ENCODE measurements around the gene HBG2.
"Not testable (repeated sequence)": the region's sequence is repeated elsewhere in the genome, so short reads cannot be mapped to it uniquely, and the experiment has no call there.

HBG2 gene

GRCh38 chr11:5250543-5251204, 3.9 kb downstream of the HBG2 start:
- no peak for DNase-seq

- not testable (repeated sequence) for DNase-seq
Measured at GRCh38 chr11:5249807-5250396, 4.7 kb downstream of the HBG2 start, which contains the start of gene HBG1. Gene HBG1, minus strand, starts transcription at chr11:5249857. Its CDS starts 53 bp downstream, at chr11:5249804.

GRCh38 chr11:5248498-5248897, 6.1 kb downstream of the HBG2 start:
- not testable (repeated sequence) for DNase-seq

GRCh38 chr11:5247472-5248192, 6.9 kb downstream of the HBG2 start:
- no peak for DNase-seq

GRCh38 chr11:5246772-5247471, 7.7 kb downstream of the HBG2 start:
- DNase-seq: no peak

GRCh38 chr11:5245155-5245554, 9.4 kb downstream of the HBG2 start:
- no peak for DNase-seq

GRCh38 chr11:5243816-5244180, 10.8 kb downstream of the HBG2 start:
- DNase-seq: no peak

- no peak for DNase-seq
Measured at GRCh38 chr11:5242933-5243815, 11.4 kb downstream of the HBG2 start.

GRCh38 chr11:5242208-5242607, 12.4 kb downstream of the HBG2 start:
- DNase-seq: no peak

- DNase-seq: no peak
Measured at GRCh38 chr11:5241458-5241857, 13.1 kb downstream of the HBG2 start.

- no peak for DNase-seq
Measured at GRCh38 chr11:5240458-5240857, 14.1 kb downstream of the HBG2 start.

GRCh38 chr11:5240056-5240455, 14.5 kb downstream of the HBG2 start:
- no peak for DNase-seq

GRCh38 chr11:5239046-5239445, 15.5 kb downstream of the HBG2 start:
- DNase-seq: no peak

- DNase-seq: no peak
Measured at GRCh38 chr11:5238486-5238885, 16.1 kb downstream of the HBG2 start.

- DNase-seq: no peak
Measured at GRCh38 chr11:5237420-5237819, 17.2 kb downstream of the HBG2 start.

- DNase-seq: no peak
Measured at GRCh38 chr11:5235364-5236095, 19.1 kb downstream of the HBG2 start.

- DNase-seq: no peak
Measured at GRCh38 chr11:5234381-5234834, 20.2 kb downstream of the HBG2 start, which contains the start of gene HBD. Gene HBD, minus strand, starts transcription at chr11:5234483. Its CDS starts 50 bp downstream, at chr11:5234433.

- DNase-seq: no peak
Measured at GRCh38 chr11:5233307-5233706, 21.3 kb downstream of the HBG2 start.

GRCh38 chr11:5232821-5233220, 21.8 kb downstream of the HBG2 start:
- no peak for DNase-seq

- no peak for DNase-seq
Measured at GRCh38 chr11:5232176-5232575, 22.4 kb downstream of the HBG2 start.

- DNase-seq: no peak
Measured at GRCh38 chr11:5231111-5231510, 23.5 kb downstream of the HBG2 start.
